ENCODE measurements around the gene ABCG5.

ABCG5 gene
- total RNA-seq = 0 reads per million in 4 experiments

DNA sequence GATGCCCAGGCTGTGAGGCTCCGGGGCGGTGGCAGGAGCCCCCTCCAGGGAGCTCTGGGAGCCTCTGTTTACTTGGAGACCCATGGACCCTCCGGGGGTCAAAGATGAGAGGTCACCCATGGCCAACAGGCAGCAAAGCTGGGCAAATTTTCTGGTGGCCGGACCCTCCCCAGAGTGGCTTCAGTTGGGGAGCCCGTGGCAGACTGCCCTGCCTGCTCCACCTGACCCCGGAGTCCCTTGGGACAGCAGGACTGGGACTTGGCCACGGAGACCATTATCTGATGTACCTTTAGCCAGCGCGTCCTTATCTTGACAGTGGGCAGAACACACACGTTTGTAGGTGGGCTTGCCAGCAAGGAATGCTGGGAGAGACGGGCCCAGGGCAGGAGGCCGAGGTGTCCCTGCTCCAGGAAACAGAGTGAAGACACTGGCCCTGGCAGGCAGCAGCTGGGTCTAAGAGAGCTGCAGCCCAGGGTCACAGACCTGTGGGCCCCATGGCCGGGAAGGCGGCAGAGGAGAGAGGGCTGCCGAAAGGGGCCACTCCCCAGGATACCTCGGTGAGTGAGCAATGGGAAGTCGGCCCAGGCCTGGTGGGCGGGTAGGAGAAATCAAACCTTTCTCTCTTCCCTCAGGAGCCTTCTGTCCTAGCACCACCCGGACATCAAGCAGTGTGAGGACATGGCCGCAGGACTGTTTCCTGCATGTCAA, at the start of gene ABCG5, which contains the start of gene ABCG8:
Gene ABCG5 (minus strand): TSS at position 280 of the 708 bp plus-strand sequence. CDS start 160 bp downstream, at position 120.
Gene ABCG8 (plus strand): TSS at position 412 of the 708 bp plus-strand sequence. CDS start 83 bp downstream, at position 495.
- DNase-seq = no peak

DNA sequence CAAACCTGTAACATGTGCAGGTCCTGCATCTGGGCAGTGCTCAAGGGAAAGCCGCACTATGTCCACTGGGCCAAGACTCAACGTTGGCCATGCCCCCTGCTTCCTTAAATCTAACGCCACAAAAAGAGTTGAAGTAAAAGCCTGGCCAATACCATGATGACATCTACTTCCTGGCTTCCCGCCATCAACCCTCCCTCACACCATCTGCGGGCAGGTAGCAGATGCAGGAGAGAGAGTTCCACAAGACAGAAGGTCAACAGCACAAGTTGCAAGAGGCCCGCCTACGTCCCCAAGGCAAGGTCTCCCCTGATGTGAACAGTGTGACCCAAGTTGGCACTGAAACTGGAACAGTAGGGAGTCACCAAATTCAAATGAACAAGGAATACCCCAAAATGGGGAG, 48.5 kb upstream of the ABCG5 start:
- no peak for DNase-seq

DNA sequence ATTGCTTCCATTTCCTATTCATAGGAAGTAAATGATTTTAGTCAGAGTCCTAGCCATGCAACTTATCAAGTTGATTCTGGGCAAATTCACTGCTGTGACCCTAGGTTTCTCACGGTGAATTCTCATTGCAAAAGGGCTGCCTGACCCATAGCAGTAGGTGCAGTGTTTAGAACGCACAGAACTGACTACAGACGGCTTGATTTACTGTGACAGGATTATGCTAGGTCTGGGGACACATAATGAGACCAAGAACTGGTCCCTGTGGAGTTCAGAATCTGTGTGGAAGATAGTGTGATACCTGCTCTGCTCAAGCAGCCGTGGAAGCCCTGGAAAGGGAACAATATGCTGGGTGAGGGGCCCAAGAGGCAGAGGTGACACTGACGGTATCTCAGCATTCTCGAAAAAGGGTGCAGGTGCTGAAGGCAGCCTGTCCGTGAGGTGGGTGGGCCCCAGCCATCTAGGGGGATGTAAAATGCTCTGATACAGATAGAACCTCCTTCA, 46.5 kb upstream of the ABCG5 start:
- no peak for DNase-seq

GRCh38 chr2:43884689-43885088, 46.0 kb upstream of the ABCG5 start:
- no peak for DNase-seq

GRCh38 chr2:43882312-43882711, 43.7 kb upstream of the ABCG5 start:
- DNase-seq = no peak

GRCh38 chr2:43880952-43881351, 42.3 kb upstream of the ABCG5 start:
- no peak for DNase-seq

GRCh38 chr2:43880471-43880870, 41.8 kb upstream of the ABCG5 start:
- no peak for DNase-seq

GRCh38 chr2:43879261-43879660, 40.6 kb upstream of the ABCG5 start:
- DNase-seq = no peak

DNA sequence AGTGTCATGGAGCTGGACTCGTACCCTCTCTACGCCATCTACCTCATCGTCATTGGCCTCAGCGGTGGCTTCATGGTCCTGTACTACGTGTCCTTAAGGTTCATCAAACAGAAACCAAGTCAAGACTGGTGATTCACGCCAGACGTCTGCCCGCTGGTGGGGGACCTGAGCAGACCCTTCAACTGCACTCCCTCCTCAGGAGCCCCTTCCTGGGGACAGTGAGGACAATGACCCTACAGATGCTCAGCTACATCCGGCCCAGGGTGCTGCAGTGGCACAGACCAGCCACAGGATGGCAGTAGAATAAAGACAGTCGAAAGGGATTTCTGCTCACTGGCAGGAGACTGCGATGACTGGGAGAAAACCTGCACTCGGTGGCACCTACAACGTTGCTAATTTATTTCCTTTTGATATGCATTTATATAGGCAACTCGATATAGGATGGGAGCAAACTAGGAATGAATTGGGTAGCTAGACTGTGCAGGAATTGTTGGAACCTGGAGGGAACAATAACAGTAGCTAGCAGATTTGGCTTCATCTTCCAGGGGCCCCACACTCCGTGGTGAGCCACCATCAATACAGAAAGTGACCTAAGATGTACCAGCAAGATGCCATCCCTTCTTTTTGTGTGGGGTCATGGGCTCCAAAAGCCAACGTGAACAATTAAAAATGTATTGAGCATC, 39.3 kb upstream of the ABCG5 start:
- DNase-seq = peak; percentile 24

DNA sequence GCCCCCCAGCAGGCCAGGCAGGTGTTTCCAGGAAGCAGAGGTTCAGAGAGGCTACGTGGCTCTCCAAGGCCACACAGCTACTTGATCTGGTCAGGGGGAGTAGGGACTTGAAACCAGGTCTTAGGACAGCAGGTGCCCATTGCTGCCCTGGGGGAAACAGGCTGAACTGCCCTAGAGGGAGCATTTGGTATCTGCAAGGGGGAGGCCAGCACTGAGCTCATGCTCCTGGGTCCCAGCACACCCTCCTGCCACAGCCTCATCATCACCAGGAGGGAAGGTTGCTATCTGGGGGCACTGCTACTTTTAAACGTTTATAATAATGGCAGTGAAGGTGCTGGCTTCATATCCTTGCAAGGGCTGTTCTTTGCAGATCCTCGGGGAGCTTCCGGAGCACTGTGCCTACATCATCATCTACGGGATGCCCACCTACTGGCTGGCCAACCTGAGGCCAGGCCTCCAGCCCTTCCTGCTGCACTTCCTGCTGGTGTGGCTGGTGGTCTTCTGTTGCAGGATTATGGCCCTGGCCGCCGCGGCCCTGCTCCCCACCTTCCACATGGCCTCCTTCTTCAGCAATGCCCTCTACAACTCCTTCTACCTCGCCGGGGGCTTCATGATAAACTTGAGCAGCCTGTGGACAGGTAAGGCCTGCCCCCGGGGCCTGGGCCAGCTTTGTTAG, 36.3 kb upstream of the ABCG5 start:
- DNase-seq = no peak

- no peak for DNase-seq
These were observed 33.5 kb upstream of the ABCG5 start for GRCh38 chr2:43872151-43872550.

GRCh38 chr2:43855292-43855691, 16.7 kb upstream of the ABCG5 start:
- no peak for DNase-seq

GRCh38 chr2:43854671-43855070, 16.0 kb upstream of the ABCG5 start:
- no peak for DNase-seq

DNA sequence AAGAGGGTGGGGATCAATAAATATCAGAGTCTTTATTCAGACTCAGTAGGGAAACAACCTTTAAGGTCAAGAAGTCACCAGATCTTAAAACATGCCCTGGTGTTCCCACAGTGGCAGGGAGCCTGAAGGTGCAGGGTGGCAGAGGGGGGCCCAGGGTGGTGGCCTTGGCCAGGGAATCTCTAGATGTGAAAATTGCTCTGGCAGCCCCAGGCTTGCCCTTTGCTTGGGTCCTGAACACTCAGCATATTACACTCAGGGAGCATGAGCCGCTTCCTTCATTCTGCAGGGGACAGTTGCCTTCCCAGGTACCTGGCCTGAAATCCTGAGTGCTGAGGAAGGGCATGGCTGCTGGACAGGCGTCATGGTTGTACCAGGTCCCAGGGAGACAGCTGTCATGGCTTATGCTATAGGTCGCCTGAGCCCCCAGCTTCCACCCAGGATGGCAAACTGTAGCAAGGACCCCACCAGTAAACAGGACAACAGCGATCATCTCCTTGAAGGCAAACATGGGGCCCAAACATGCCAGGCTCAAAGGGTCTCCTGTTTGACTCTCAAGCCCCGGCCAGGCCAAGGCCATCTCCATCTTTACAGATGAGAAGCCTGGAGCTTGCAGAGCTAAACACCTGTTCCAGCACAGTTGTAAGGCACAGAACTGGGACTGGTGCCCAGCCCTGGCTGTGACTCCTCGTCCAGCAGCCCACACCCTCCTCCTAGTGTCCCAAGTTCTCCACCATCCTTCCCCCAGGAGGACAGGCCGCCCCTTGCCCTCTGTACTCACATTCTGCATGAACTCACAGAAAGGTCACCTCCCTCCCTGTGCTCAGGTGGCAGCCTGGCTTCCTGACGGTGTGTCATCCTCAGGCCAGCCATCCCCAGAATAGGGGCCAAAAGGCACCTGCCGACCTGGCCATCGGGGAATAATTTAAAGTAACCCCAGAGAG, 14.8 kb upstream of the ABCG5 start:
- no peak for DNase-seq

DNA sequence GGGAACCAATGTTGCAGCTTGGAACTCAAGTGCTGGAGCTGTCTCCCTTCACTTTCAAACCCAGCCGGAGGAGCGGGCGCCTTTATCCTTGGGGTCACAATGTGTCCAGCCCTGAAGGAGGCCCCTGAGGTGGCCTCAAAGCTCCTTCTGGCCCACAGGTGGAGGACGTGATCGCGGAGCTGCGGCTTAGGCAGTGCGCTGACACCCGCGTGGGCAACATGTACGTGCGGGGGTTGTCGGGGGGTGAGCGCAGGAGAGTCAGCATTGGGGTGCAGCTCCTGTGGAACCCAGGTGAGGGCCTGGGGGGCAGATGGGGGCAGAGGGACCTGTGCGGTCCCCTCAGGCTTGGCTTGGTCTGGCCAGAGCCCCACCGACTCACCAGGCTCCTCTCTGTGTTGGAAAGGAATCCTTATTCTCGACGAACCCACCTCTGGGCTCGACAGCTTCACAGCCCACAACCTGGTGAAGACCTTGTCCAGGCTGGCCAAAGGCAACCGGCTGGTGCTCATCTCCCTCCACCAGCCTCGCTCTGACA, 13.6 kb upstream of the ABCG5 start:
- DNase-seq = no peak

- no peak for DNase-seq
These were observed 12.7 kb upstream of the ABCG5 start for GRCh38 chr2:43851011-43851980.

- no peak for DNase-seq
These were observed 9.6 kb upstream of the ABCG5 start for GRCh38 chr2:43848214-43848613.

DNA sequence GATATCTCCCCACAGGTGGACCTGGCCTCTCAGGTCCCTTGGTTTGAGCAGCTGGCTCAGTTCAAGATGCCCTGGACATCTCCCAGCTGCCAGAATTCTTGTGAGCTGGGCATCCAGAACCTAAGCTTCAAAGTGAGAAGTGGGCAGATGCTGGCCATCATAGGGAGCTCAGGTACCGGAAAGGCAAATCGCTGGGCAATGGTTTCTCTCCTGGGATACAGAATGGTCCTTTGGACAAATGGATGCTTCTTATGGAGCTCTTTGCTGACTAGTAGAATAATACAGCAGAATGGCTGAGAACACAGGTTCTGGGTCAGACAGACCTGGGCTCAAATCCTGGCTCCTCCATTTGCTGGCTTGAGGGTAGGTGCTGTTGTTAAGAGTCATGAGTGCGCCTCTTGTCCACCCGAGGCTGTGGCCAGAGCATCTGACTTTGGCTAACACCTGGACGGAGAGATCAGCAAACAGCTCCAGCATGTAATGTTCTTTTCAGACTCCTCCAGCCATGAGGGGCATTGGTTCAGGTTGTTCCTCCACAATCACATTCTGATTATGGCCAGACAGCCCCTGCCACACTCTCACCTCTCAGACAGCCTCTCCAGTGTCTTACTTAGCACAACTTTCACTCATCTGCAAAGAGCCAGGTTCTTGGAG, 7.6 kb upstream of the ABCG5 start:
- no peak for DNase-seq

DNA sequence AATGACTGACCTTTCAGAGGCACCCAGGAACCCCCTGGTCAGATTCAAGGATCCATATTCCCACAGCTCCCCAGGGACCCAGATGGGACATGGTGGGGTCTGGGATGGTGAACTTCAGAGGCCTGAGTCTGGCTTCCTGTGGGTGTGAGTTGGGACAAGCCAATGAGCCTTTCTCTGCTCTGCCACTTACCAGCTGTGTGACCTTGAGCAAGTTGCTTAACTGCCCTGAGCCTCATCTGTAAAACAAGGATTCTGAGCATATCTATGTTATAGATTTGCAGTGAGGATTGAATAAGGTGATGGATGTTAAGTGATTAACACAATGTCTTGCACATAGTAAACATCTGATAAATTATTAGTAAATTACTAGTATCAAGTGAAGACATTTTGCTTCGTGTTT, 6.5 kb upstream of the ABCG5 start:
- no peak for DNase-seq

DNA sequence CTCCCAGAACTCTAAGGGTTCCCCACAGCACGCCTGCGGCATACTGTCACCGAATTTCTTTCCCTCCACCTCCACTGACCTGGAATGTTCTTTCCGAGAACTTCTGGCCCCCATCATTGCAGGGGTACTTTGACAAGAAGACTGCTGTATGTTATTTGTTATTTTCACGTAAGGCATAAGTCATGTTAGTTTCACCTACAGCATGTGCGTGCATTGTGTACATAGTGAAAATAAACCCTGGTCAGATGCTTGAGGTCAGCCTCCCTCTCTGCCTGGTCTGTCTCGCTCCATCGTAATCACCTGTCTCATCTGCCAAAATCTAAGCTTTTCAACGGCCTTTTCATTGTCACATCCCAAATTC, 4.2 kb upstream of the ABCG5 start:
- no peak for DNase-seq
